Natural killer cell treated with Interleukin-12 subunit alpha and Interleukin-12 subunit beta and Interleukin-15 and Interleukin-18, amount 100 ng/mL, for 72 hours (primary cell): ENCODE data around the gene RSPH10B. TPM values are rescaled to one million over a fixed set of nuclear protein-coding genes. Genes with fewer than 3 reads are reported as not detected.
"Not testable (repeated sequence)": the region's sequence is repeated elsewhere in the genome, so short reads cannot be mapped to it uniquely, and the experiment has no call there.

Source experiments
- ATAC-seq, 2 donors: fragments of 150-1000 bp; cut with Tn5 transposase in 1 of 2; sonication (Bioruptor Pico), chemical (Tn5 transposase) in 1 of 2; 2 replicates each; pipeline ENCODE4 v1.10.0; 2021
- DNase-seq: peaks from one replicate; pipeline ENCODE4 v3.0.0; 2022; ENCODE audit warnings: low spot score
- H3K27ac Mint-ChIP-seq, 2 donors: 1 replicate in 1 of 2; 2 replicates in 1 of 2; pipeline ENCODE4 v1.8.0; 2022; ENCODE audit warnings: mixed read lengths in 2 of 2, mild to moderate bottlenecking in 1 of 2, moderate library complexity in 1 of 2
- H3K27me3 Mint-ChIP-seq, 2 donors: 1 replicate in 1 of 2; 2 replicates in 1 of 2; pipeline ENCODE4 v1.8.0; 2022; ENCODE audit warnings: mixed read lengths in 2 of 2
- H3K36me3 Mint-ChIP-seq: one replicate; pipeline ENCODE4 v1.8.0; 2022; ENCODE audit warnings: mixed read lengths
- H3K4me1 Mint-ChIP-seq, 2 donors: 1 replicate in 1 of 2; 2 replicates in 1 of 2; pipeline ENCODE4 v1.8.0; 2022; ENCODE audit warnings: low read depth in 2 of 2, mixed read lengths in 2 of 2, mild to moderate bottlenecking in 1 of 2
- H3K4me3 Mint-ChIP-seq: one replicate; pipeline ENCODE4 v1.8.0; 2022; ENCODE audit warnings: mixed read lengths
- H3K9me3 Mint-ChIP-seq: 2 replicates; pipeline ENCODE4 v1.8.0; 2022; ENCODE audit warnings: mixed read lengths
- total RNA-seq, 2 donors: library from RNA; stranded (reverse); gene quantifications; one replicate each; pipeline ENCODE4 v1.2.3, GENCODE V29; 2022

The RSPH10B gene
- total RNA-seq = 1 to 10 TPM in 1 of 2 donors, under 1 TPM in 1; 0.64 to 1.3 TPM

DNA sequence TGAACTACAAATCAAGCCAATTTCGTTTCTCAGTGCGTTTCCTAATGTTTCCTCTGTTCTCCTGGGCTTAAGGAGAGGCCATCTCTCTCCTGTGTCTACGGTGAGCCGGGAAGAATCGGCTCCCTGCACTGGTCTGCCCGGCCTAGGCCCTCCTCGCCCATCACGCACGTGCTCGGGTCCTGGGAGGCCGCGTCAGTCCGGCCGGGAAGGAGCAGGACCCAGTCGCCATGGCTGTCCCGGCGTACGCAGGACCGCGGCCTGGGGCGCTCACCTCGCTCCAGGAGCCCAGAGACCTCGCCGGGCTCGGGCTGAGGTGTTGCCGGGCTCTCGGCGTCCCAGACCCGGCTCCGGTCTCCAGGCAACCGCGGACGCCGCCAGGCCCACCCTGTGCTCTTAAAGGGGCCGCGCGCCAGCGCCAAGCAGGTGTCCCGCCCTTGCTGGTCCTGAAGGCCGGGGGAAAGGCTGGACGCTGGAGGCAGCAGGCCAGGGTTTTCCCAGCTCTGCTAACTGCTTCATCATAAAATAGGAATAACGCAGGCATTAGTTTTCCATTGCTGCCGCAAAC, at the start of gene RSPH10B:
Gene RSPH10B, minus strand, starts transcription at position 343 of the 565 bp plus-strand sequence. CDS start 3,573 bp downstream, outside the sequence.
- not testable (repeated sequence) for DNase-seq, H3K36me3 Mint-ChIP-seq, H3K4me3 Mint-ChIP-seq, H3K27me3 Mint-ChIP-seq, H3K4me1 Mint-ChIP-seq, H3K9me3 Mint-ChIP-seq, H3K27ac Mint-ChIP-seq
- ATAC-seq = peak; percentile 14 to 50

DNA sequence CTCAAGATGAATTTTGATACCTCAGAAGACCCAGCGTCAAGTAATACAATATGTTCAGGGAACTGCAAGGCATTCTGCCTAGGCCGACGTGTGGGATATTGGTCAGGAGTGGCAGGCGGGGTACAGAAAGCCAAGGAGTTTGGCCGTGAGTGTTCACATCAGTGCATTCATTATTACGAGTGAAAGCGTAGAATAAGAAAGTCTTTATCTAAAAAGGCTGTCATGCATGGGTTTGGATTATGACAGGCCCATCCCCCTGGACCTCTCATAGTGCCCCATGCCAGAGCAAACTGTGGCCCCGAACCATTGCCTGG, 46.1 kb upstream of the RSPH10B start:
- peak overlapping the region; percentile 39 to 49 for H3K27ac Mint-ChIP-seq
- H3K4me3 Mint-ChIP-seq = no peak overlapping the region
- DNase-seq (peak; percentile 0), ATAC-seq (no peak)
- peaks cover 23% of the 10 kb centered on the region for H3K36me3 Mint-ChIP-seq
- no peaks in the 10 kb centered on the region for H3K27me3 Mint-ChIP-seq
- H3K4me1 Mint-ChIP-seq = peaks cover 6 to 7% of the 10 kb centered on the region in 2 donors
- no peaks in the 10 kb centered on the region for H3K9me3 Mint-ChIP-seq

DNA sequence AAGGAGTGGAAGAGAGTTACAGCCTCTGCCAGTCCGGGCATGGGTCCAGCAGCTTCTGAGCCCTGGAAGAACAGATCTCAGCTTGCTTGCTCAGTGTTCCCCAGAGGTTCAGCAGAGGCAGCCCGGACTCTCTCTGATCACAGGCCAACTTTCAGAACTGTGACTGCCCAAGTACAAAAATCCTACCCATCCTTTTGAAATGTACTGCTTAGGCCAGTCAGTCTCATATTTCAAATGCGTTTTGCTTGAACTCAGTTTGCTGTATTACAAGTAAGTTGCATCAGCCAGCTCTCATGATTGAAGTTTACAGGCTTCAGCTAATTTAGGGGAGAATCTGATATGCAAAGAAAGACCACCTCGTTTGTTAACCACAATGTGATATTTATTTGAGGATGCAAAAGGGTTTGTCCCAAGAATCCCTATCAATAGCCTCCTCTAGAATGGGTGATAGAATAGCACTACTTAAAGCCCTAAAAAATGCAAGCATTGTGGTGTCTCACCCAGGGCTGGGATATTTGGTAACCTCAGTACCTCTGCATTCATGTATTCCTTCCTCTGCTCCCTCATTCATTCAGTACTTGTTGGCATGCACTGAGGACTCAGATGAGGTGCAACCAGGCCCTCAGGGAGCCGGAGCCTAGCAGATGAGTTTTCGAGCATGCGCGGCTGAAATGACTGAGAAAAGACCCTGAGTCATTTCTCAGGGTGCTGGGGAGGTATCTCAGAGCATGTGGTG, 45.6 kb upstream of the RSPH10B start:
- peak; percentile 37 for DNase-seq
- Mint-ChIP-seq H3K27me3 (no peaks in the 10 kb centered on the region), H3K27ac (peak overlapping the region; percentile 39 to 49), H3K9me3 (no peaks in the 10 kb centered on the region), H3K4me1 (peaks cover 11 to 12% of the 10 kb centered on the region in 2 donors), H3K4me3 (no peak overlapping the region), H3K36me3 (peaks cover 18% of the 10 kb centered on the region)
- ATAC-seq = peak in 1 of 2 donors; percentile 53

DNA sequence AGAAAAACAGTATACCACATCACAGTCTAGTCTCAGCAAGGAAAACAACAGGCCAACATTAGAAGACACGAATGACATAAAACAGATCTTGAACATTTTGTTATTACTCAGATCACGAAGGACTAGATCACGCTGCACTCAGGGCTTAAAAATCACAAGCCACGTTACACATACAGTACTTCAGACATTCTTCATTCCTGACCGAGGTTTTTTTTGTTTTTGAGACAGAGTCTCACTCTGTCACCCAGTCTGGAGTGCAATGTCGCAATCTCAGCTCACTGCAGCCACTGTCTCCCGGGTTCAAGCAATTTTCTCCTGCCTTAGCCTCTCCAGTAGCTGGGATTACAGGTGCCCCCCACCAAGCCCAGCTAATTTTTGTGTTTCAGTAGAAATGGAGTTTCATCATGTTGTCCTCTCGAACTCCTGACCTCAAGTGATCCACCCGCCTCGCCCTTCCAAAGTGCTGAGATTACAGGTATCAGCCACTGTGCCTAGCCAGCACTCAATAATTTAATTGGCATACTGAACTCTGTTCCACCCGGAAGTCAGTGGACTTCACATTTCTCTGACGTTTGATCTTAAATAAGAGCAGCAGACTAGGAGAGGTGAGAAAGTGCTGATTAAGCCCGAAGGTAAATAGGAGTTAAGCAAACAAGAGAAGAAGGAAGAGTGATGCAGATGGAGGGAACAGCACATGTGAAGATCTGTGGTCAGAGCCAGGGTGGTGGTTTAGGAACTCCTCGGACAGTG, 42.0 kb upstream of the RSPH10B start:
- H3K9me3 Mint-ChIP-seq = no peaks in the 10 kb centered on the region
- DNase-seq (no peak), ATAC-seq (no peak)
- H3K4me3 Mint-ChIP-seq = no peak overlapping the region
- no peaks in the 10 kb centered on the region for H3K27me3 Mint-ChIP-seq
- peaks cover 5% of the 10 kb centered on the region for H3K36me3 Mint-ChIP-seq
- peak overlapping the region in 1 of 2 donors; percentile 14 for H3K27ac Mint-ChIP-seq
- H3K4me1 Mint-ChIP-seq = peaks cover 21 to 25% of the 10 kb centered on the region in 2 donors

DNA sequence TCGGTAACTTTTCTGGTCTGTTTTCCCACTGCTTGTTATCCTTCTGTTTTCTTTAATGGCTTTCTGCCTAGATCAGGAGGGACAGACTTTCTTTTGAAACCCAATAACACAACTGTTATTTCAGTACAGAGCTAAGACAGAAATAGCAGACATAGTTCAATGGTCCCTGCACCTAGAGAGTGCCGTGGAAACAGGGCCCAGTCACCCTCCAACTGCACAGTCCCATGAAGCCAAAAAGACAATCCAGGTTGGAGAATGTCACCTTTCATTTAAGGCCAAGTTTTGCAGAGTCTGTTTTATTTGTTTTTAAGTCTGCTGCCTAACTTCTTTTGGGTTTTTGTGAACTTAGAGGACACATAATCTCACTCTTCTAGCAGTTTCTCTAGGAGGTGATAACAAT, 41.1 kb upstream of the RSPH10B start:
- no peak for ATAC-seq
- no peaks in the 10 kb centered on the region for H3K27me3 Mint-ChIP-seq
- peak overlapping the region; percentile 93 for H3K4me3 Mint-ChIP-seq
- peak overlapping the region; percentile 73 to 87 for H3K27ac Mint-ChIP-seq
- peaks cover 5% of the 10 kb centered on the region for H3K36me3 Mint-ChIP-seq
- no peaks in the 10 kb centered on the region for H3K9me3 Mint-ChIP-seq
- no peak for DNase-seq
- peaks cover 24 to 29% of the 10 kb centered on the region in 2 donors for H3K4me1 Mint-ChIP-seq

DNA sequence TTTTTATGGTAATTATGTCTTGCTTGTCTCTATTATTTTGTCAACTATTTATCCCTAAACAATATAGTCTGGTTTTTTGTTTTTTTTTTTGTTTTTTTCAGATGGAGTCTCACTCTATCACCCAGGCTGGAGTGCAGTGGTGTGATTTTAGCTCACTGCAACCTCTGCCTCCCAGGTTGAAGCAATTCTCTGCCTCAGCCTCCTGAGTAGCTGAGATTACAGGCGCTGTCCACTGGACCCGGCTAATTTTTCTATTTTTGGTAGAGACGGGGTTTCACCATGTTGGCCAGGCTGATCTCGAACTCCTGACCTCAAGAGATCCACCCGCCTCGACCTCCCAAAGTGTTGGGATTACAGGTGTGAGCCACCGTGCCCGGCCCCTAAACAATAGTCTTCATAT, 39.9 kb upstream of the RSPH10B start:
- not testable (repeated sequence) for H3K9me3 Mint-ChIP-seq, DNase-seq, H3K27me3 Mint-ChIP-seq, H3K36me3 Mint-ChIP-seq, ATAC-seq
- Mint-ChIP-seq H3K27ac (peak overlapping the region; percentile 73 to 87), H3K4me1 (peaks cover 24 to 29% of the 10 kb centered on the region in 2 donors), H3K4me3 (peak overlapping the region; percentile 93)

DNA sequence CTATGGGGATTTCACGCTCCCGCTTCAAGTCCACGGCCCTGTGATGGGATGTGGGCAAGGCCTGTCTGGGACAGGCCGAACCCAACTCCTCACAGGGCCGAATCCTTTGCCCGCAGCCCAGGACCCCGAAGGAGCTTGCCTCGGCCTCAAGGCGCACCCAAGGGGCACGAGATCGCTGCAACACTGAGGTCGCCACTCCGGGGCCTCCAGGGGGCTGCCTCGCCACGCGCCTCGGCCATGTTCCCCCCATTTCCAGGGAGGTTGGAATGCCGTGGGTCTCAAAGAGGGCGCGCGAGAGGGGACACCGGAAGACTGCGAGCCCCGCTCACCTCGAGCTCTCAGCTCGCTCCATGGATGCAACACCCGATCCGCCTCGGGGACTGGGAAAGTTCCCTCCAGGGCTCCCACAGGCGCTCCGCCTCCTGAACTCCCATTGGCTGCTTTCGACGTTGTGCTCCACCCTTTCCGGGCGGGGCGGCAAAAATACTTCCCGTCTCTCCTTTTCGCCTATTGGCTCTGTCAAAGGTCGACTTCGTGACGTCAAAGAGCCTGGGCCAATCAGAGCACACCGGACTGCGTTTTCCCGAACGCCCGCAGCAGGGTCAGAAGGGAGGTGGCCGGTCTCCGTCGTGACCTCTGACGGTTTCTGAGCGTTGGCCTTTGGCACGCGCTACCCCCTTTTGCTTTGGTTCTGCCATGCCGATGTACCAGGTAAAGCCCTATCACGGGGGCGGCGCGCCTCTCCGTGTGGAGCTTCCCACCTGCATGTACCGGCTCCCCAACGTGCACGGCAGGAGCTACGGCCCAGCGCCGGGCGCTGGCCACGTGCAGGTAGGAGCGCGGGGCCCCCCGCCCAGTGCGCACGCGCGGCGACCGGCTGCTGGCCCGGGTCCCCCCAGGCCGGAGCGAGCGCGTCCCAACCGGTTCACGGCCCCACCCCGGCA, 38.5 kb upstream of the RSPH10B start, which contains the start of the genes AIMP2 and PMS2:
Gene AIMP2, plus strand, starts transcription at position 605 of the 944 bp plus-strand sequence. Its CDS starts 92 bp downstream, at position 697.
Gene PMS2, minus strand, starts transcription at position 382 of the 944 bp plus-strand sequence. Its CDS starts 30 bp downstream, at position 352.
- no peaks in the 10 kb centered on the region for H3K9me3 Mint-ChIP-seq
- peak within 1 kb of the TSS; percentile 73 to 87 for H3K27ac Mint-ChIP-seq
- H3K27me3 Mint-ChIP-seq = no peaks in the 10 kb centered on the region
- H3K36me3 Mint-ChIP-seq = peaks cover 5% of the 10 kb centered on the region
- DNase-seq (peak; percentile 98), ATAC-seq (peak; percentile 98 to 99)
- H3K4me3 Mint-ChIP-seq = peak within 1 kb of the TSS; percentile 93
- peaks cover 24 to 29% of the 10 kb centered on the region in 2 donors for H3K4me1 Mint-ChIP-seq

DNA sequence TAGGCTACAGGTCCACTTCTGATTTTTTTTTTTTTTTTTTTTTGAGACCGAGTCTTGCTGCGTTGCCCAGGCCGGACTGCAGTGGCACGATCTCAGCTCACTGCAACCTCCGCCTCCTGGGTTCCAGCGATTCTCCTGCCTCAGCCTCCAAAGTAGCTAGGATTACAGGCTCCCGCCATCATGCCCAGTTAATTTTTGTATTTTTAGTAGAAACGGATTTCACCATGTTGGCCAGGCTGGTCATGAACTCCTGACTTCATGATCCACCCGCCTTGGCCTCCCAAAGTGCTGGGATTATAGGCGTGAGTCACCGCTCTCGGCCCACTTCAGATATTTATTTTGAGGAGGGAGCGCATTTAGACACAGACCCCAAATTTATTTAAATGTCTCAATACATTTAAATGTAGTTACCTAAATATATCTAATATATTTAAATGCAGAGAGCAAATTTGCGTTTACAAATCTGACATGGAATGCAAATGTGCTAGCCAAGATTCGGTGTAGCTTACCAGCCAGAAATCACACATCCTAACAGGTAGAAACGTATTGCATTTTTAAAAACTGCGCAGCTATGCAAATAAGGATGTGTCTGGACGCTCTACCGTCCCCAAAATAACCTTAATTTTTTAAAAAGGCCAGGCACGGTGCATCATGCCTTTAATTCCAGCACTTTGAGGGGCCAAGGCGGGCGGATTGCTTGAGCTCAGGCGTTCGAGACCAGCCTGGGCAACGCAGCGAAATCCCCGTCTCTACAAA, 37.5 kb upstream of the RSPH10B start:
- peak overlapping the region in 1 of 2 donors; percentile 72 for H3K27ac Mint-ChIP-seq
- peak overlapping the region; percentile 93 for H3K4me3 Mint-ChIP-seq
- not testable (repeated sequence) for DNase-seq, H3K9me3 Mint-ChIP-seq, ATAC-seq, H3K27me3 Mint-ChIP-seq, H3K36me3 Mint-ChIP-seq
- peaks cover 24 to 29% of the 10 kb centered on the region in 2 donors for H3K4me1 Mint-ChIP-seq

DNA sequence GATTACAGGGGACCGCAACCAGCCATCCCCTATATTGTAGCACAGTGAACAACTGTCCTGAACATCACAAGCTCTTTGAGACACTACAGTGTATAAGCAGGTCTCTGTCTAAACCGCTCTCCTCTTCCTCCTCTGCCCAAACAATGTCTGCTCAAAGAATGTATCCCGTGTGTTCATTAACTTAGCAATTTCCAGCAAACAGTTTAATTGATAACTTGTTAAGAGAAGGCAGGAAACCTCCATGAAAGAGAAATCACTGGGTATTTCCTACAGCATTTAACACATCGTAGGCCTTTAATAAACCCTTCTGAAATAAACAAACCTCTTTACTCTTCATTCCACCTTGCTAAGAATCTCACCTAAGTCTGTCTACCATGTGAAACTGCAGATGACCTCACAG, 36.9 kb upstream of the RSPH10B start:
- no peak for ATAC-seq
- no peak for DNase-seq

DNA sequence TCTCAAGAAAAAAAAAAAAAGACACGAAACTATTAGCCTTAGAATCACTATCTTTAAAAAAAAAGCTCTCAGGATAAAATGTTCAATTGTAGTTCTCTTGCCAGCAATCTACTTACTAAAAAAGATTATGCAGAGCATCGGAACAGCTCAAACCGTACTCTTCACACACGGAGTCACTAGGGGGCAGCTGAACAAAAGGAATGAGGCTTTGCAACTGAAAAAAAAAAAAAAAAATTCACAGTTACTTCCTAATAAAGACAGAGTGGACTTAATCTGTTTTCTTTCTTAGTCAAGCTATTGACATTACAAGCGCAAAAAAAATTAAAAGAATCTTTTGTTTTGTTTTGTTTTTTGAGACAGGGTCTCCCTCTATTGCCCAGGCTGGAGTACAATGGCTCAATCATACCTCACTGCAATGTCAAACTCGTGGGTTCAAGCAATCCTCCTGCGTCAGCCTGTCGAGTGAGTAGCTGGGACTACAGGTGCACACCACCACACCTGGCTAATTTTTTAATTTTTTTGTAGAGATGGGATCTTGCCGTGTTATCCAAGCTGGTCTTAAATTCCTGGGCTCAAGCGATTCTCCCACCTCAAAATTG, 26.8 kb upstream of the RSPH10B start:
- Mint-ChIP-seq H3K27ac (no peak overlapping the region), H3K9me3 (no peaks in the 10 kb centered on the region), H3K36me3 (peaks cover 4% of the 10 kb centered on the region), H3K4me1 (no peaks in the 10 kb centered on the region), H3K27me3 (no peaks in the 10 kb centered on the region), H3K4me3 (no peak overlapping the region)
- no peak for ATAC-seq
- DNase-seq = no peak

More for the DNA sequence above, 36.9 kb upstream of the RSPH10B start:
- H3K27me3 Mint-ChIP-seq = no peaks in the 10 kb centered on the region
- peak overlapping the region; percentile 93 for H3K4me3 Mint-ChIP-seq
- H3K36me3 Mint-ChIP-seq = no peaks in the 10 kb centered on the region
- peaks cover 20 to 23% of the 10 kb centered on the region in 2 donors for H3K4me1 Mint-ChIP-seq
- peak overlapping the region in 1 of 2 donors; percentile 72 for H3K27ac Mint-ChIP-seq
- H3K9me3 Mint-ChIP-seq = no peaks in the 10 kb centered on the region

DNA sequence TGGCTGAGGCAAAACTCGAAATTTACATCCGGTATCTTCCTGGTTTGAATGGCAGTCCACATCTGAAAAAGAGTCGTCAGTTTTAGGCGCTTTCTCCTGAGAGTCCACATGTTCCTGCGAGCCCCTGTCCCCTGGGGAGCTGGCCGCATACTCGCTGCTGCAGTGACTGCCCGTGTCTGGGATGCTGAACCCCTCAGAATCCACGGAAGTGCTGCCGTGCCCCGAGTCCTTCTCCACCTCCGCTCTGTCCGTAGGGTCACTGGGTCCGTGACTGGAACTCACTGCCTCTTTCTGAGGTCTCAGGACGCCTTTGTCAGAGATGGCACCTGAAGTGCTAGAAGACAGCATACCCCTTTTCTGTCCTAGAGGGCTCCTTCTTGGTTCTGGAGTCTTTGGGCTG, 16.6 kb upstream of the RSPH10B start:
- not testable (repeated sequence) for H3K27me3 Mint-ChIP-seq, H3K27ac Mint-ChIP-seq, H3K9me3 Mint-ChIP-seq, H3K36me3 Mint-ChIP-seq, DNase-seq, ATAC-seq, H3K4me1 Mint-ChIP-seq, H3K4me3 Mint-ChIP-seq

DNA sequence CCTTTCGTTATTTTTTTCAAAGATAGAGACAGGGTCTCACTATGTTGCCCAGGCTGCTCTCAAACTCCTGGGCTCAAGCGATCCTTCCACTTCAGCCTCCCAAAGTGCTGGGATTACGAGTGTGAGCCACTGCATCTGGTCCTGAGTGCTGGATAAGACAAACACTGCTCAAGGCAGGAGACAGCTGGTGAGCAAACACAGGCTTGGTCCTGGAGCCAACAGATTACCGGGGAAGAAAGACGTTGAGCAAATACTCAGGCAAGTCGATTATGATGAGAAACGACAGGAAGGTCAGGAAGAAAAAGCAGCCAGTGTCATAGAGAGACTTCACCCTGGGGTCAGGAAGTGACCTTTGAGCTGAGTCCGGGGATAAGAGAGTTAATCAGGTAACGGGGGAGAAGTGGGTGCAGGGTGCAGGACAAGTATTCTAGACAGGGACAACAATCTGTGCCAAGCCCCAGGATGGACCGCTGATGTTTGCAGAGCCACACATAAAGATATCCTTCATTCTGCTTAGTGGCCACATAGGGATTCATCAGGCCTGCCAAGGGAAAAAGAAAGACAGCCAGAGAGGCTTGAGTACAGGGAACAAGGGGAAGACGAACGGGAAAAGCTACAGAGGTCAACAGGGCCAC, 9.3 kb upstream of the RSPH10B start:
- not testable (repeated sequence) for H3K36me3 Mint-ChIP-seq, H3K27me3 Mint-ChIP-seq, H3K27ac Mint-ChIP-seq, H3K4me1 Mint-ChIP-seq, H3K9me3 Mint-ChIP-seq, ATAC-seq, DNase-seq, H3K4me3 Mint-ChIP-seq
